Stomach (tissue), 4 donors: ENCODE results near the gene NFYA.

Source experiments
- EP300 ChIP-seq: sonication (generic); formaldehyde crosslinking; IDR thresholded peaks from one replicate; pipeline ENCODE4 v1.6.1; 2017; ENCODE audit warnings: antibody characterized with exemption
- TF ChIP-seq, protein P1 (sequence below), 7 experiments: fragments of 450-650 bp in 4 of 7; fragments of 200-600 bp in 3 of 7; sonication (generic) in 3 of 7; IDR thresholded peaks; one replicate each; pipeline ENCODE4 v1.5.1; 2016 to 2019; ENCODE audit warnings: antibody characterized with exemption in 7 of 7, control low read depth in 2 of 7, mild to moderate bottlenecking in 1 of 7

DNA sequence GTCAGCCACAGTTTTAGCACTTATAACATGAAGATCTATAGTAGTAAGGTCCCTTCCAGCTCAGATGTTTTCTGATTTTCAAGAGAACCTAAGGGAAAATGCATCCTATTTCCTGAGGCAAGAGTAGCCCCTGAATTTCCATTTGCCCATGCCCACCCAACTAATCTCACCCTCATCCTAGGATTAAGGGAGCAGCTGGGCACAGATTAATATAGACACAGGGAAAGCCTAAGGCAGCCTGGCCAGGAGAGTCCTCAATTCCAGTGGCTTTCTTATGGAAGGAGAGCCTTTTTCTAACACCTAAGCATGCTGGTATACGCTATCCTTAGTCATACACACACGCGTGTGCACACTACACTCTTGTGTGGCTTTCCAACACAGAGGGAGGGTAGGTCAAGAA lies 18.3 kb upstream of the NFYA start:
- TF ChIP-seq, protein P1, sequence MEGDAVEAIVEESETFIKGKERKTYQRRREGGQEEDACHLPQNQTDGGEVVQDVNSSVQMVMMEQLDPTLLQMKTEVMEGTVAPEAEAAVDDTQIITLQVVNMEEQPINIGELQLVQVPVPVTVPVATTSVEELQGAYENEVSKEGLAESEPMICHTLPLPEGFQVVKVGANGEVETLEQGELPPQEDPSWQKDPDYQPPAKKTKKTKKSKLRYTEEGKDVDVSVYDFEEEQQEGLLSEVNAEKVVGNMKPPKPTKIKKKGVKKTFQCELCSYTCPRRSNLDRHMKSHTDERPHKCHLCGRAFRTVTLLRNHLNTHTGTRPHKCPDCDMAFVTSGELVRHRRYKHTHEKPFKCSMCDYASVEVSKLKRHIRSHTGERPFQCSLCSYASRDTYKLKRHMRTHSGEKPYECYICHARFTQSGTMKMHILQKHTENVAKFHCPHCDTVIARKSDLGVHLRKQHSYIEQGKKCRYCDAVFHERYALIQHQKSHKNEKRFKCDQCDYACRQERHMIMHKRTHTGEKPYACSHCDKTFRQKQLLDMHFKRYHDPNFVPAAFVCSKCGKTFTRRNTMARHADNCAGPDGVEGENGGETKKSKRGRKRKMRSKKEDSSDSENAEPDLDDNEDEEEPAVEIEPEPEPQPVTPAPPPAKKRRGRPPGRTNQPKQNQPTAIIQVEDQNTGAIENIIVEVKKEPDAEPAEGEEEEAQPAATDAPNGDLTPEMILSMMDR (IDR thresholded peaks at IDR 0.05) = no peak
- TF ChIP-seq EP300 = no peak
